Astrocyte (in vitro differentiated cells and primary cell): Measurements from ENCODE around the gene TBCC. TPM values are rescaled to one million over a fixed set of nuclear protein-coding genes. Genes with fewer than 3 reads are reported as not detected.
A peak's percentile ranks its signal among the peaks of the same experiment; 100 is the strongest.

ENCODE experiments used
- DNase-seq: peaks from one replicate; pipeline ENCODE4 v3.0.0-alpha.2; 2010; ENCODE audit warnings: low read depth
- FAIRE-seq: peaks from 2 replicates; lab custom pipeline; 2011; peaks lifted over from hg19 to GRCh38; lab: Jason Lieb, UNC
- H2AFZ ChIP-seq: 2 replicates; pipeline ENCODE4 v1.6.0; 2012; ENCODE audit warnings: low read depth, low read length, inconsistent platforms
- H3K27ac ChIP-seq: 2 replicates; pipeline ENCODE4 v1.5.1; 2011; ENCODE audit warnings: low read depth, low read length, inconsistent platforms
- H3K27me3 ChIP-seq: 2 replicates; pipeline ENCODE4 v1.6.0; 2011; ENCODE audit warnings: low read length, inconsistent platforms; ENCODE audit not compliant: insufficient read depth
- H3K36me3 ChIP-seq: 2 replicates; pipeline ENCODE4 v1.5.1; 2011; ENCODE audit warnings: low read length, inconsistent platforms; ENCODE audit not compliant: insufficient read depth
- H3K4me1 ChIP-seq: 2 replicates; pipeline ENCODE4 v1.5.1; 2011; ENCODE audit warnings: low read length, inconsistent platforms; ENCODE audit not compliant: insufficient read depth
- H3K4me2 ChIP-seq: 2 replicates; pipeline ENCODE4 v1.6.0; 2012; ENCODE audit warnings: low read length, inconsistent platforms
- H3K4me3 ChIP-seq: 2 replicates; pipeline ENCODE4 v1.5.1; 2011; ENCODE audit warnings: low read depth, mild to moderate bottlenecking, low read length, inconsistent platforms; ENCODE audit not compliant: insufficient read depth
- H3K79me2 ChIP-seq: 2 replicates; pipeline ENCODE4 v1.6.0; 2012; ENCODE audit warnings: mild to moderate bottlenecking, low read length, inconsistent platforms; ENCODE audit not compliant: insufficient read depth
- H3K9ac ChIP-seq: 2 replicates; pipeline ENCODE4 v1.6.0; 2012; ENCODE audit warnings: mild to moderate bottlenecking, low read length, inconsistent platforms
- H3K9me3 ChIP-seq: 2 replicates; pipeline ENCODE4 v1.5.1; 2012; ENCODE audit warnings: low read depth, mild to moderate bottlenecking, low read length, inconsistent platforms; ENCODE audit not compliant: insufficient read depth
- H4K20me1 ChIP-seq: 2 replicates; pipeline ENCODE4 v1.6.0; 2012; ENCODE audit warnings: low read length, inconsistent platforms; ENCODE audit not compliant: insufficient read depth
- H3K27ac Mint-ChIP-seq: one replicate; pipeline ENCODE4 v1.8.0; 2021; ENCODE audit warnings: mild to moderate bottlenecking, mixed read lengths; ENCODE audit not compliant: unreplicated experiment
- H3K27me3 Mint-ChIP-seq: one replicate; pipeline ENCODE4 v1.8.0; 2021; ENCODE audit warnings: low read depth, mixed read lengths; ENCODE audit not compliant: unreplicated experiment
- H3K36me3 Mint-ChIP-seq: one replicate; pipeline ENCODE4 v1.8.0; 2021; ENCODE audit warnings: low read depth, mixed read lengths; ENCODE audit not compliant: unreplicated experiment
- H3K4me1 Mint-ChIP-seq: one replicate; pipeline ENCODE4 v1.8.0; 2021; ENCODE audit warnings: low read depth, mixed read lengths; ENCODE audit not compliant: unreplicated experiment
- H3K4me3 Mint-ChIP-seq: one replicate; pipeline ENCODE4 v1.8.0; 2021; ENCODE audit warnings: mild to moderate bottlenecking, moderate library complexity, mixed read lengths; ENCODE audit not compliant: unreplicated experiment
- H3K9me3 Mint-ChIP-seq: one replicate; pipeline ENCODE4 v1.8.0; 2021; ENCODE audit warnings: mild to moderate bottlenecking, mixed read lengths; ENCODE audit not compliant: unreplicated experiment
- EZH2 ChIP-seq: IDR thresholded peaks from 2 replicates; pipeline ENCODE4 v1.6.1; 2012; ENCODE audit warnings: mild to moderate bottlenecking, low read length, inconsistent platforms; ENCODE audit not compliant: insufficient read depth
- total RNA-seq: library from RNA; stranded (reverse); gene quantifications from 2 replicates; pipeline ENCODE4 v1.2.1, GENCODE V29; 2021
- TF ChIP-seq, protein P1 (sequence below): IDR thresholded peaks from 2 replicates; pipeline ENCODE4 v1.5.1; 2011; ENCODE audit warnings: low read depth, mild to moderate bottlenecking, inconsistent platforms, low read length, moderate library complexity; ENCODE audit not compliant: insufficient read depth

TBCC gene
- total RNA-seq, 1 donor from 2014 or later = 25.8 TPM

DNA sequence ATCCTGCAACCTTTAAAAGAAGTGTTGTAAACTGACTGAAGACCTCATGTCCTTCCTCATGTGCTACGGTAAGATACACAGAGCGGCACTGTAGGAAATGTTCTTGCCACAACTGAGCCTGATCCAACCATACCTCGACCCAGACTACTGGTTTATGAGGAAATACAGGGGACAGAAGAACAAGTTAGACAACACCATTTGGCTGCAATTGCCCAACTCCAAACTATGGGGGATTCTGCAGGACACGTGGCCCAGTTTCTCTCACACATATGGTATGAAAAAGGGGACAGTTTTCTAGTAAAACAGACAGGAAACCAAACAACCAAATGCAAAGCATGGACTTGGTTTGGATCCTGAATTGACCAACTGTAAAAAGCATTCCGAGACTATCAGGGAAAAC, 34.0 kb downstream of the TBCC start:
- Histone ChIP-seq H3K4me2 (no peak overlapping the region), H4K20me1 (no peaks in the 10 kb centered on the region), H3K4me1 (peaks cover 11% of the 10 kb centered on the region), H3K27ac (no peak overlapping the region), H3K27me3 (no peaks in the 10 kb centered on the region), H3K9ac (no peak overlapping the region), H3K36me3 (no peaks in the 10 kb centered on the region), H3K4me3 (no peak overlapping the region), H2AFZ (no peak overlapping the region), H3K79me2 (no peaks in the 10 kb centered on the region), H3K9me3 (peaks cover 13% of the 10 kb centered on the region)
- H3K4me3 Mint-ChIP-seq = no peak overlapping the region
- peaks cover 10% of the 10 kb centered on the region for H3K9me3 Mint-ChIP-seq
- TF ChIP-seq, protein P1, sequence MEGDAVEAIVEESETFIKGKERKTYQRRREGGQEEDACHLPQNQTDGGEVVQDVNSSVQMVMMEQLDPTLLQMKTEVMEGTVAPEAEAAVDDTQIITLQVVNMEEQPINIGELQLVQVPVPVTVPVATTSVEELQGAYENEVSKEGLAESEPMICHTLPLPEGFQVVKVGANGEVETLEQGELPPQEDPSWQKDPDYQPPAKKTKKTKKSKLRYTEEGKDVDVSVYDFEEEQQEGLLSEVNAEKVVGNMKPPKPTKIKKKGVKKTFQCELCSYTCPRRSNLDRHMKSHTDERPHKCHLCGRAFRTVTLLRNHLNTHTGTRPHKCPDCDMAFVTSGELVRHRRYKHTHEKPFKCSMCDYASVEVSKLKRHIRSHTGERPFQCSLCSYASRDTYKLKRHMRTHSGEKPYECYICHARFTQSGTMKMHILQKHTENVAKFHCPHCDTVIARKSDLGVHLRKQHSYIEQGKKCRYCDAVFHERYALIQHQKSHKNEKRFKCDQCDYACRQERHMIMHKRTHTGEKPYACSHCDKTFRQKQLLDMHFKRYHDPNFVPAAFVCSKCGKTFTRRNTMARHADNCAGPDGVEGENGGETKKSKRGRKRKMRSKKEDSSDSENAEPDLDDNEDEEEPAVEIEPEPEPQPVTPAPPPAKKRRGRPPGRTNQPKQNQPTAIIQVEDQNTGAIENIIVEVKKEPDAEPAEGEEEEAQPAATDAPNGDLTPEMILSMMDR = no peak
- TF ChIP-seq EZH2 = no peak
- DNase-seq (no peak), FAIRE-seq (no peak)
- peaks cover 10% of the 10 kb centered on the region for H3K4me1 Mint-ChIP-seq
- H3K36me3 Mint-ChIP-seq = peaks cover 2% of the 10 kb centered on the region
- peaks cover 5% of the 10 kb centered on the region for H3K27me3 Mint-ChIP-seq
- peak overlapping the region; percentile 27 for H3K27ac Mint-ChIP-seq

DNA sequence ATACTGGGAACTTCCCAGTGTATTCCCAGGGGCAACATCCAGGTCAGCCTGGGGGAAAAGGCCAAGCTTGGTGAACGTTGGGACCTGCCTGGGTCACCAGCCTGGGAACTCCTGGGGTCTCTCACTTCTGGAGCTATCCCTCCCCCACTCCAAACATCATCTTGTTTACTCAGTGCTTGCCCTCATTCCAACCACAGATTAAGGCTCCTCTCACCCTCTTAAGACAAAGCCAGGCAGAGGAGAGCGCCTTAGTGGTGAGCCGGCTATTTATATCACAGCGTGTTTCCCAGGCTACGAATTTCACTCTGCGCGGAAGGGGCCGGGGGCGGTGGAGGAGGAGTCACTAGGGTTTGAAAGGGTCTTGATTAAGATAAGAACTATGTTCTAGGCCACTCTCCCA, 35.6 kb downstream of the TBCC start:
- Mint-ChIP-seq H3K4me1 (peaks cover 10% of the 10 kb centered on the region), H3K27me3 (peaks cover 5% of the 10 kb centered on the region), H3K27ac (no peak overlapping the region), H3K36me3 (peaks cover 2% of the 10 kb centered on the region), H3K9me3 (peaks cover 10% of the 10 kb centered on the region), H3K4me3 (no peak overlapping the region)
- Histone ChIP-seq H3K4me3 (no peak overlapping the region), H3K27me3 (no peaks in the 10 kb centered on the region), H3K4me2 (peak overlapping the region; percentile 23), H3K79me2 (no peaks in the 10 kb centered on the region), H3K36me3 (no peaks in the 10 kb centered on the region), H3K4me1 (peaks cover 11% of the 10 kb centered on the region), H4K20me1 (no peaks in the 10 kb centered on the region), H3K9ac (no peak overlapping the region), H3K27ac (no peak overlapping the region), H3K9me3 (peaks cover 13% of the 10 kb centered on the region), H2AFZ (no peak overlapping the region)
- no peak for TF ChIP-seq EZH2
- TF ChIP-seq, protein P1 = no peak
- FAIRE-seq = no peak
- DNase-seq = peak; percentile 68

DNA sequence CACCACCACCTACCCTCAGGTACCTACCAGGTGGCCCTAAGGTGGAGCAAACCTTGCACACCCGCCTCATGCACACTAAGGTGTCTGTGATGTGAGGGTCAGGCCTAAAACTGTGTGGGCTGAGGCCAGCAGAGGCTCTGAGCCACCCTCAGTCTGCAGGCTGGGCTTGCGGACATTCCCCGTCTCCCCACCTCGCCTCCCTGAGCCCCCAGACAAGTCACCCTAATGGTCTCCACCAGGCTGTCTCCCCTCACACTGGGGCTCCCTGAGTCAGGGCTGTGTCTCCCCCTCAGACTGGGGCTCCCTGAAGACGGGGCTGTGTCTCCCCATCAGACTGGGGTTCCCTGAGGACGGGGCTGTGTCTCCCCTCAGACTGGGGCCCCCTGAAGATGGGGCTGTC, 36.0 kb downstream of the TBCC start:
- Mint-ChIP-seq H3K27ac (no peak overlapping the region), H3K36me3 (peaks cover 2% of the 10 kb centered on the region), H3K4me3 (peak overlapping the region; percentile 20), H3K27me3 (peaks cover 5% of the 10 kb centered on the region), H3K9me3 (peaks cover 10% of the 10 kb centered on the region), H3K4me1 (peaks cover 10% of the 10 kb centered on the region)
- no peak for TF ChIP-seq EZH2
- TF ChIP-seq, protein P1 = no peak
- FAIRE-seq = no peak
- Histone ChIP-seq H3K9ac (no peak overlapping the region), H3K4me1 (peaks cover 11% of the 10 kb centered on the region), H3K79me2 (no peaks in the 10 kb centered on the region), H3K36me3 (no peaks in the 10 kb centered on the region), H4K20me1 (no peaks in the 10 kb centered on the region), H3K27ac (no peak overlapping the region), H3K4me3 (no peak overlapping the region), H2AFZ (no peak overlapping the region), H3K9me3 (peaks cover 13% of the 10 kb centered on the region), H3K27me3 (no peaks in the 10 kb centered on the region), H3K4me2 (peak overlapping the region; percentile 23)
- DNase-seq = no peak
